Measurements from ENCODE around the gene EHMT1. TPM values are rescaled to one million over a fixed set of nuclear protein-coding genes. Genes with fewer than 3 reads are reported as not detected.
A peak's percentile ranks its signal among the peaks of the same experiment; 100 is the strongest.

The EHMT1 gene
- polyA plus RNA-seq, 3 donors, result 10.1 to 46.5 (median 15.0) TPM

GRCh38 chr9:137816531-137817235, 197.9 kb downstream of the EHMT1 start:
- H3K27ac Mint-ChIP-seq, result peak overlapping the region in 2 of 7 donors; percentile 21 to 48
- Histone ChIP-seq H4K20me1 (ENCODE audit: insufficient read depth, low read length) (no peaks in the 10 kb centered on the region), H3K27me3 (ENCODE audit: control insufficient read depth in 2 of 2, insufficient read depth in 2 of 2, low read length in 2 of 2) (no peaks in the 10 kb centered on the region), H3K4me2 (replicated peaks; ENCODE audit: extremely low read depth, low read length, poor library complexity, severe bottlenecking) (no peak overlapping the region), H3K4me1 (ENCODE audit: control insufficient read depth in 1 of 2, insufficient read depth in 2 of 2, low read length in 2 of 2) (no peaks in the 10 kb centered on the region), H3K9me3 (replicated peaks in 1 of 2; ENCODE audit: control insufficient read depth in 1 of 2, insufficient read depth in 1 of 2, low read length in 2 of 2) (peaks cover 17 to 36% of the 10 kb centered on the region in 2 donors), H3K36me3 (replicated peaks in 1 of 2; ENCODE audit: control insufficient read depth in 1 of 2, insufficient read depth in 2 of 2, low read length in 2 of 2) (peaks cover 80 to 92% of the 10 kb centered on the region in 2 donors), H3K79me2 (ENCODE audit: insufficient read depth, low read length) (no peaks in the 10 kb centered on the region), H3K4me3 (replicated peaks in 1 of 3; ENCODE audit: low read depth in 2 of 3, low read length in 3 of 3) (peak overlapping the region in 1 of 3 experiments; percentile 23), H3K27ac (ENCODE audit: low read depth in 1 of 2, low read length in 2 of 2) (no peak overlapping the region), H2AFZ (ENCODE audit: insufficient read depth, low read depth, low read length, poor library complexity, severe bottlenecking) (no peak overlapping the region), H3K9ac (ENCODE audit: insufficient read depth, low read length, poor library complexity, severe bottlenecking) (no peak overlapping the region)
- H3K36me3 Mint-ChIP-seq, result peaks cover 70 to 88% of the 10 kb centered on the region in 2 donors
- DNase-seq, result no peak
- peaks cover 18 to 51% (median 34%) of the 10 kb centered on the region in 7 donors for H3K9me3 Mint-ChIP-seq
- H3K27me3 Mint-ChIP-seq (ENCODE audit: low read depth in 3 of 3), result no peaks in the 10 kb centered on the region
- no peak overlapping the region for H3K4me3 Mint-ChIP-seq
- no peak for TF ChIP-seq CTCF (IDR thresholded peaks at IDR 0.05)
- 97% methylated on average over 15 of the region's 22 CpGs for WGBS (ENCODE audit: insufficient coverage)
- H3K4me1 Mint-ChIP-seq, result no peaks in the 10 kb centered on the region
- intact Hi-C loops (cut with micrococcal nuclease), result no loop called here

- DNase-seq, result no peak
- H3K27me3 ChIP-seq (ENCODE audit: control insufficient read depth in 2 of 2, insufficient read depth in 2 of 2, low read length in 2 of 2), result no peaks in the 10 kb centered on the region
- H3K4me3 ChIP-seq (replicated peaks in 1 of 3; ENCODE audit: low read depth in 2 of 3, low read length in 3 of 3), result peak overlapping the region in 1 of 3 experiments; percentile 23
- no peaks in the 10 kb centered on the region for H4K20me1 ChIP-seq (ENCODE audit: insufficient read depth, low read length)
- no peak overlapping the region for H3K27ac ChIP-seq (ENCODE audit: low read depth in 1 of 2, low read length in 2 of 2)
- H3K4me3 Mint-ChIP-seq, result no peak overlapping the region
- intact Hi-C loops (cut with micrococcal nuclease), result no loop called here
- H3K9me3 ChIP-seq (replicated peaks in 1 of 2; ENCODE audit: control insufficient read depth in 1 of 2, insufficient read depth in 1 of 2, low read length in 2 of 2), result peaks cover 20 to 36% of the 10 kb centered on the region in 2 donors
- TF ChIP-seq CTCF (IDR thresholded peaks at IDR 0.05), result no peak
- H3K4me2 ChIP-seq (replicated peaks; ENCODE audit: extremely low read depth, low read length, poor library complexity, severe bottlenecking), result no peak overlapping the region
- H3K4me1 ChIP-seq (ENCODE audit: control insufficient read depth in 1 of 2, insufficient read depth in 2 of 2, low read length in 2 of 2), result no peaks in the 10 kb centered on the region
- H3K27me3 Mint-ChIP-seq (ENCODE audit: low read depth in 3 of 3), result peaks cover 0 to under 1% (median 0%) of the 10 kb centered on the region in 3 donors
- peaks cover 83 to 92% of the 10 kb centered on the region in 2 donors for H3K36me3 ChIP-seq (replicated peaks in 1 of 2; ENCODE audit: control insufficient read depth in 1 of 2, insufficient read depth in 2 of 2, low read length in 2 of 2)
- 99% methylated on average over 35 of the region's 35 CpGs for WGBS (ENCODE audit: insufficient coverage)
- H3K9ac ChIP-seq (ENCODE audit: insufficient read depth, low read length, poor library complexity, severe bottlenecking), result no peak overlapping the region
- H3K9me3 Mint-ChIP-seq, result peaks cover 18 to 54% (median 34%) of the 10 kb centered on the region in 7 donors
- H3K36me3 Mint-ChIP-seq, result peaks cover 75 to 88% of the 10 kb centered on the region in 2 donors
- H3K27ac Mint-ChIP-seq, result peak overlapping the region in 1 of 7 donors; percentile 24
- H3K79me2 ChIP-seq (ENCODE audit: insufficient read depth, low read length), result no peaks in the 10 kb centered on the region
- H2AFZ ChIP-seq (ENCODE audit: insufficient read depth, low read depth, low read length, poor library complexity, severe bottlenecking), result no peak overlapping the region
- no peaks in the 10 kb centered on the region for H3K4me1 Mint-ChIP-seq
These were observed 198.7 kb downstream of the EHMT1 start for GRCh38 chr9:137817236-137818200.
